Mesenchymal stem cell (in vitro differentiated cells and primary cell): ENCODE data around the gene ECE1.

Experiments used
- DNase-seq: peaks from one replicate; pipeline ENCODE4 v3.0.0-alpha.2; 2013
- H2AFZ ChIP-seq: one replicate; pipeline ENCODE4 v1.6.1; 2013; ENCODE audit warnings: low read depth, mild to moderate bottlenecking, control low read depth, inconsistent platforms, low read length, moderate library complexity
- H2AK5ac ChIP-seq: 2 replicates; pipeline ENCODE4 v1.6.1; 2013; ENCODE audit warnings: low read length, moderate library complexity, mild to moderate bottlenecking, inconsistent platforms; ENCODE audit not compliant: severe bottlenecking
- H2BK120ac ChIP-seq: one replicate; pipeline ENCODE4 v1.6.1; 2013; ENCODE audit warnings: low read depth, mild to moderate bottlenecking, inconsistent platforms, low read length, moderate library complexity
- H2BK12ac ChIP-seq, 2 experiments: one replicate each; pipeline ENCODE4 v1.6.1; 2013; ENCODE audit warnings: inconsistent platforms in 2 of 2, low read length in 2 of 2, mild to moderate bottlenecking in 2 of 2, moderate library complexity in 2 of 2, control low read depth in 1 of 2
- H2BK15ac ChIP-seq: one replicate; pipeline ENCODE4 v1.6.1; 2013; ENCODE audit warnings: mild to moderate bottlenecking, low read depth, inconsistent platforms; ENCODE audit not compliant: poor library complexity, severe bottlenecking
- H2BK5ac ChIP-seq: 2 replicates; pipeline ENCODE4 v1.6.1; 2013; ENCODE audit warnings: low read depth, mild to moderate bottlenecking, low read length, control low read depth, inconsistent platforms; ENCODE audit not compliant: poor library complexity, severe bottlenecking
- H3K14ac ChIP-seq, 2 experiments: one replicate each; pipeline ENCODE4 v1.6.1; 2013; ENCODE audit warnings: inconsistent platforms in 2 of 2, low read length in 2 of 2, control low read depth in 1 of 2, mild to moderate bottlenecking in 1 of 2, moderate library complexity in 1 of 2
- H3K18ac ChIP-seq, 2 experiments: one replicate each; pipeline ENCODE4 v1.6.1; 2013; ENCODE audit warnings: inconsistent platforms in 2 of 2, low read length in 2 of 2, control low read depth in 1 of 2, low read depth in 1 of 2, mild to moderate bottlenecking in 1 of 2
- H3K23ac ChIP-seq, 2 experiments: one replicate each; pipeline ENCODE4 v1.6.1; 2013; ENCODE audit warnings: inconsistent platforms in 2 of 2, low read length in 2 of 2, mild to moderate bottlenecking in 2 of 2, moderate library complexity in 2 of 2, control low read depth in 1 of 2
- H3K27ac ChIP-seq: 2 replicates; pipeline ENCODE4 v1.5.1; 2013; ENCODE audit warnings: mild to moderate bottlenecking, moderate library complexity, low read length, control low read depth, inconsistent platforms; ENCODE audit not compliant: poor library complexity, severe bottlenecking
- H3K27me3 ChIP-seq, 2 experiments: 2 replicates each; pipeline versions ENCODE4 v1.6.1 to v1.7.0; 2013; ENCODE audit warnings: low read length in 2 of 2, mild to moderate bottlenecking in 2 of 2, moderate library complexity in 2 of 2, control low read depth in 1 of 2, inconsistent platforms in 1 of 2; ENCODE audit not compliant: control insufficient read depth in 1 of 2, insufficient read depth in 1 of 2
- H3K36me3 ChIP-seq, 2 experiments: 2 replicates each; pipeline versions ENCODE4 v1.6.1 to v1.7.0; 2013; ENCODE audit warnings: low read length in 2 of 2, control low read depth in 1 of 2, inconsistent platforms in 1 of 2, low read depth in 1 of 2, mild to moderate bottlenecking in 1 of 2; ENCODE audit not compliant: insufficient read depth in 2 of 2, control insufficient read depth in 1 of 2
- H3K4ac ChIP-seq, 2 experiments: one replicate each; pipeline ENCODE4 v1.6.1; 2013; ENCODE audit warnings: inconsistent platforms in 2 of 2, low read length in 2 of 2, mild to moderate bottlenecking in 2 of 2, moderate library complexity in 2 of 2, control low read depth in 1 of 2, low read depth in 1 of 2
- H3K4me1 ChIP-seq: 2 replicates; pipeline ENCODE4 v1.6.1; 2013; ENCODE audit warnings: low read depth, low read length, control low read depth; ENCODE audit not compliant: control insufficient read depth, insufficient read depth
- H3K4me2 ChIP-seq: 2 replicates; pipeline ENCODE4 v1.6.1; 2013; ENCODE audit warnings: low read length, mild to moderate bottlenecking, inconsistent platforms; ENCODE audit not compliant: poor library complexity, severe bottlenecking
- H3K4me3 ChIP-seq, 2 experiments: 2 replicates each; pipeline versions ENCODE4 v1.5.1 to v1.7.0; 2013; ENCODE audit warnings: low read length in 2 of 2, mild to moderate bottlenecking in 2 of 2, control low read depth in 1 of 2, low read depth in 1 of 2; ENCODE audit not compliant: insufficient read depth in 1 of 2
- H3K79me1 ChIP-seq: replicated peaks from 2 replicates; pipeline ENCODE4 v1.6.1; 2013; ENCODE audit warnings: mild to moderate bottlenecking, control low read depth, low read length, inconsistent platforms; ENCODE audit not compliant: poor library complexity, severe bottlenecking
- H3K9ac ChIP-seq: 2 replicates; pipeline ENCODE4 v1.7.0; 2013; ENCODE audit warnings: mild to moderate bottlenecking, low read length, moderate library complexity
- H3K9me3 ChIP-seq: 2 replicates; pipeline ENCODE4 v1.7.0; 2013; ENCODE audit warnings: mild to moderate bottlenecking, low read length; ENCODE audit not compliant: control insufficient read depth
- H4K8ac ChIP-seq: one replicate; pipeline ENCODE4 v1.6.1; 2013; ENCODE audit warnings: inconsistent platforms, mild to moderate bottlenecking, low read length, moderate library complexity
- H4K91ac ChIP-seq: one replicate; pipeline ENCODE4 v1.6.1; 2013; ENCODE audit warnings: mild to moderate bottlenecking, low read length, inconsistent platforms
- WGBS: methylation state at CpG from one replicate; pipeline ENCODE4 v1.1.7; 2013; ENCODE audit warnings: mixed read lengths; 5-methylcytosine and 5-hydroxymethylcytosine counted together

Gene ECE1

GRCh38 chr1:21337928-21338572 is 47.8 kb upstream of the ECE1 start:
- H3K18ac ChIP-seq = peak overlapping the region; percentile 25 to 73
- peak overlapping the region; percentile 38 for H2AK5ac ChIP-seq
- H3K27me3 ChIP-seq = no peaks in the 10 kb centered on the region
- peak overlapping the region; percentile 66 for H4K91ac ChIP-seq
- peak overlapping the region; percentile 56 for H3K9ac ChIP-seq
- H2BK15ac ChIP-seq = no peak overlapping the region
- H3K14ac ChIP-seq = peak overlapping the region in 1 of 2 experiments; percentile 76
- peak; percentile 93 for DNase-seq
- H4K8ac ChIP-seq = peak overlapping the region; percentile 27
- H2BK120ac ChIP-seq = peak overlapping the region; percentile 3
- no peaks in the 10 kb centered on the region for H3K9me3 ChIP-seq
- peak overlapping the region in 1 of 2 experiments; percentile 23 for H3K4me3 ChIP-seq
- no peak overlapping the region for H3K4me2 ChIP-seq
- peaks cover 7 to 8% of the 10 kb centered on the region in 2 experiments for H3K36me3 ChIP-seq
- H3K23ac ChIP-seq = peak overlapping the region in 1 of 2 experiments; percentile 17
- WGBS = 60% methylated on average over 6 of the region's 7 CpGs
- no peak overlapping the region for H2AFZ ChIP-seq
- H3K4me1 ChIP-seq = peaks cover 61% of the 10 kb centered on the region
- peak overlapping the region; percentile 81 to 90 for H2BK12ac ChIP-seq
- H3K27ac ChIP-seq = no peak overlapping the region
- H3K4ac ChIP-seq = peak overlapping the region in 1 of 2 experiments; percentile 65
- no peak overlapping the region for H2BK5ac ChIP-seq
- H3K79me1 ChIP-seq = peaks cover 41% of the 10 kb centered on the region

DNA sequence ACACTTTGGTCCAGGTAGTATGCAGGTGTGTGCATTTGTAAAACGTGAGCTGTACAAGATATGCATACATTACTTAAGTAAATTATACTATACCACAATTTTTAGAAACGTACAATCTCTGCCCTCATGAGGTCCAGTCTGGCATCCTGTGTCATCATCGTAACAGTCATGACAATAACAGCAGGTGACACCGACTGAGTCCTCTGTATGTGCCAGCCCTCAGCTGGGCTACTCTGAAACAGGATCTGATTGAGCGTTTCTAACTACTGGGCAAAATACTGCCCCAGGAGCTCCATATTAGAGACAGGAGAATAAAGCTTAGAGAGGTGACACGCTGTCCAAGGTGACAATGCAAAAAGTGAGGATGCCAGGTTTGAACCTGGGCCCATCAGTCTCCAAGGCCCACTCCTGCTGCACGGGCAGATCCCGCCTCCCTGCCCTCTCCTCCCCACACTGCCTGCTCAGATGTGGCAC is 47.2 kb upstream of the ECE1 start:
- H3K9ac ChIP-seq = peak overlapping the region; percentile 56
- peak overlapping the region in 1 of 2 experiments; percentile 63 for H3K14ac ChIP-seq

GRCh38 chr1:21337010-21337437 is 46.8 kb upstream of the ECE1 start:
- WGBS = 8% methylated on average over 7 of the region's 8 CpGs
- peak; percentile 85 for DNase-seq
- H3K9me3 ChIP-seq = no peaks in the 10 kb centered on the region
- no peak overlapping the region for H2BK5ac ChIP-seq
- peaks cover 7 to 8% of the 10 kb centered on the region in 2 experiments for H3K36me3 ChIP-seq
- peak overlapping the region; percentile 11 for H4K91ac ChIP-seq
- H2BK15ac ChIP-seq = no peak overlapping the region
- H3K4me3 ChIP-seq = no peak overlapping the region
- peak overlapping the region; percentile 40 for H2AK5ac ChIP-seq
- H3K4me2 ChIP-seq = no peak overlapping the region
- H3K14ac ChIP-seq = peak overlapping the region in 1 of 2 experiments; percentile 63
- peaks cover 56% of the 10 kb centered on the region for H3K4me1 ChIP-seq
- H2AFZ ChIP-seq = no peak overlapping the region
- no peak overlapping the region for H2BK120ac ChIP-seq
- H3K79me1 ChIP-seq = peaks cover 39% of the 10 kb centered on the region
- H3K18ac ChIP-seq = peak overlapping the region in 1 of 2 experiments; percentile 80
- peak overlapping the region in 1 of 2 experiments; percentile 45 for H2BK12ac ChIP-seq
- H3K9ac ChIP-seq = peak overlapping the region; percentile 56
- no peak overlapping the region for H3K23ac ChIP-seq
- no peak overlapping the region for H3K27ac ChIP-seq
- H4K8ac ChIP-seq = no peak overlapping the region
- no peaks in the 10 kb centered on the region for H3K27me3 ChIP-seq
- peak overlapping the region in 1 of 2 experiments; percentile 76 for H3K4ac ChIP-seq

More for the DNA sequence above, 47.2 kb upstream of the ECE1 start:
- no peak overlapping the region for H4K8ac ChIP-seq
- no peak overlapping the region for H2BK120ac ChIP-seq
- H3K4me2 ChIP-seq = no peak overlapping the region
- H2BK15ac ChIP-seq = no peak overlapping the region
- H3K27ac ChIP-seq = no peak overlapping the region
- H3K4me3 ChIP-seq = peak overlapping the region in 1 of 2 experiments; percentile 23
- peak overlapping the region; percentile 81 to 90 for H2BK12ac ChIP-seq
- H3K4me1 ChIP-seq = peaks cover 59% of the 10 kb centered on the region
- no peaks in the 10 kb centered on the region for H3K27me3 ChIP-seq
- H3K23ac ChIP-seq = no peak overlapping the region
- peak overlapping the region; percentile 28 to 42 for H3K4ac ChIP-seq
- no peak for DNase-seq
- peak overlapping the region; percentile 25 to 80 for H3K18ac ChIP-seq
- H3K9me3 ChIP-seq = no peaks in the 10 kb centered on the region
- peaks cover 41% of the 10 kb centered on the region for H3K79me1 ChIP-seq
- WGBS = 86% methylated on average over 8 of the region's 8 CpGs
- H2AK5ac ChIP-seq = no peak overlapping the region
- no peak overlapping the region for H2BK5ac ChIP-seq
- H4K91ac ChIP-seq = peak overlapping the region; percentile 66
- no peak overlapping the region for H2AFZ ChIP-seq
- H3K36me3 ChIP-seq = peaks cover 7 to 8% of the 10 kb centered on the region in 2 experiments

- peak overlapping the region; percentile 100 for H4K91ac ChIP-seq
- DNase-seq = no peak
- no peaks in the 10 kb centered on the region for H3K9me3 ChIP-seq
- no peak overlapping the region for H3K23ac ChIP-seq
- WGBS = 80% methylated on average over 3 of the region's 3 CpGs
- peak overlapping the region; percentile 98 for H4K8ac ChIP-seq
- H2BK15ac ChIP-seq = peak overlapping the region; percentile 55
- peak overlapping the region; percentile 11 to 27 for H3K4ac ChIP-seq
- no peaks in the 10 kb centered on the region for H3K27me3 ChIP-seq
- peak overlapping the region; percentile 83 for H3K9ac ChIP-seq
- H3K36me3 ChIP-seq = peaks cover 7 to 8% of the 10 kb centered on the region in 2 experiments
- H3K4me2 ChIP-seq = no peak overlapping the region
- H3K14ac ChIP-seq = peak overlapping the region in 1 of 2 experiments; percentile 93
- H2AK5ac ChIP-seq = peak overlapping the region; percentile 7
- no peak overlapping the region for H2BK5ac ChIP-seq
- H3K18ac ChIP-seq = peak overlapping the region; percentile 97 to 99
- no peak overlapping the region for H3K27ac ChIP-seq
- H2BK12ac ChIP-seq = peak overlapping the region; percentile 98 to 99
- peak overlapping the region; percentile 86 for H2BK120ac ChIP-seq
- H3K4me1 ChIP-seq = peaks cover 56% of the 10 kb centered on the region
- H3K4me3 ChIP-seq = no peak overlapping the region
- H2AFZ ChIP-seq = no peak overlapping the region
- peaks cover 35% of the 10 kb centered on the region for H3K79me1 ChIP-seq
Measured at GRCh38 chr1:21335750-21336224, 45.5 kb upstream of the ECE1 start.
